ENCODE data around the gene UBAP2L.
A peak's percentile ranks its signal among the peaks of the same experiment; 100 is the strongest.
"Not testable (repeated sequence)": the region's sequence is repeated elsewhere in the genome, so short reads cannot be mapped to it uniquely, and the experiment has no call there.

Gene UBAP2L

DNA sequence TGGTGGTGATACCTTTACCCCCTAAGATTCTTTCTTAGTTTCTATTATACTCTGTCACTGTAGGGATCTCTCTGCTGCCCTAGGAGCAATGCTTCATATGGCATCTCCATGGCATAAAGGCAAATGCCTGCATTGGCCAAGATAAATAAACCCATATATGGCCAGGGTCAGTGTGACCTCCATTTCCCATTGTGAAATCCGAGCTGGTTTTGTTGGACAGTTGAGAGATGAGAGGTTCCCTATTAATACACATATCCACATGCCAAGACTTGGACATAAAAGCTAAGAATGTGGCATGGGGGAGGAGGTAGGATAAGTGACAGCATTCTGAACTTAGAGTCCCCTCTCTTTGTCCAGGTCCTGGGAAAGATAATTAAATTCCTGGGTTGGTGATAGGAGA is 30.2 kb upstream of the UBAP2L start:
- DNase-seq (ENCODE audit: low spot score), result no peak
- TF ChIP-seq CTCF (IDR thresholded peaks at IDR 0.05; ENCODE audit: extremely low read depth, missing control alignments), result no peak

GRCh38 chr1:154191990-154192461 is 28.7 kb upstream of the UBAP2L start, which contains the start of gene TPM3:
Gene TPM3 (minus strand): TSS chr1:154192100. CDS start chr1:154192018, 82 bp downstream.
- DNase-seq (ENCODE audit: low spot score), result no peak

DNA sequence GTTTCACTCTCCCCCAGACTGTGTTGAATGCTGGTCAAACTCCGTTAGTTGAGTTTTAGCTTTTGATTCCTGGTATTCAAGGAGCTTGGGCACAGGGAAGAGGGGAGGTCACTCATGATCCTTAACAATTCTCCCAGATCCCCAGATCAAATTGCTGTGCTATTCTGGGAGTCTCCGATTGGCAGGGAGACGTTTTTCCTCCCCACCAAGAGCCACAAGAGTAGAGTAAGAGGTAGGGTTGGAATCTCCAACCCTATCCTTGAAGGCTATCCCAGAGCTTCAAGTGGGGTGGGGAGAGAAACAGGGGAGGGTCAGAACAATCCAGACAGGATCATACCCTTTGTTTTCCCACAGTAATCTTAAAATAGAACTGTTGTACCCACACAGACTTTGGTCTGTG is 28.3 kb upstream of the UBAP2L start:
- no peak for DNase-seq (ENCODE audit: low spot score)
- no peak for TF ChIP-seq CTCF (IDR thresholded peaks at IDR 0.05; ENCODE audit: extremely low read depth, missing control alignments)

More at GRCh38 chr1:154191990-154192461, 28.7 kb upstream of the UBAP2L start, which contains the start of gene TPM3:
- no peak for TF ChIP-seq CTCF (IDR thresholded peaks at IDR 0.05; ENCODE audit: extremely low read depth, missing control alignments)

DNA sequence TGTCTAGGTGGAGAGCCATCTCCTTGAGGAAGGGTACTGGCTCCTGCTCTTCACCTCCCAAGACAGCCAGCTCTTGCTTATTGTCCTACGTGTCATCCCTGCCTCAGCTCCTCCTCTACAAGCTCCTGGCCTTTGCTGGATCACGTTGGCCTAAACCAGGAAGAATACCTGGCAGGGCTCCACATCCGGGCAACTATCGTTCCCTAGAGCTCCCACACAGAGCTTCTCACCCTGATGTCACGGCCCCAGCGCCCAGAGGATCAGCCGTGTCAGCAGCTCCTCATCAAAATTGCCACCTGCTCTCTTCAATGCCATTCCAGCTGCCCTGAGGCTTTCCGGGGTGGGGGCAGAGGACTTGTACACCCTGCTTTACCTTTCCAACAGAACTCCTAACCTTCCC is 26.9 kb upstream of the UBAP2L start:
- no peak for TF ChIP-seq CTCF (IDR thresholded peaks at IDR 0.05; ENCODE audit: extremely low read depth, missing control alignments)
- DNase-seq (ENCODE audit: low spot score), result no peak

GRCh38 chr1:154198756-154199562 is 21.8 kb upstream of the UBAP2L start:
- DNase-seq (ENCODE audit: low spot score), result peak; percentile 52
- TF ChIP-seq CTCF (IDR thresholded peaks at IDR 0.05; ENCODE audit: extremely low read depth, missing control alignments), result peak; percentile 30

DNA sequence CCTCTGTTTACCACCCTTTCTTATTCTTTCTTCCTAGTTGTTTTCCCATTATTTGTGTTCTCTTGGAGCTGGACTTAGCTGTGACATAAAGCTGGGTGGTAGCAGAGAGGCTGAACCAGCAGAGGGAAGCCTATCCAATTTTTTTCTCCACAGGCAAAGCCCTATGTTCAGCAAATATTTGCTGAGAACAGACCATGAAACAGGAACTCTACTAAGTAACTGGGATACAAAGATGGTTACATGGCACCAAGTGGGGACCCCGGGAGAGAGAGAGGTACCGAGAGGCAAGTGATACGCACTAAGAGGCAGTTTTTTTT is 21.2 kb upstream of the UBAP2L start:
- no peak for DNase-seq (ENCODE audit: low spot score)
- no peak for TF ChIP-seq CTCF (IDR thresholded peaks at IDR 0.05; ENCODE audit: extremely low read depth, missing control alignments)

DNA sequence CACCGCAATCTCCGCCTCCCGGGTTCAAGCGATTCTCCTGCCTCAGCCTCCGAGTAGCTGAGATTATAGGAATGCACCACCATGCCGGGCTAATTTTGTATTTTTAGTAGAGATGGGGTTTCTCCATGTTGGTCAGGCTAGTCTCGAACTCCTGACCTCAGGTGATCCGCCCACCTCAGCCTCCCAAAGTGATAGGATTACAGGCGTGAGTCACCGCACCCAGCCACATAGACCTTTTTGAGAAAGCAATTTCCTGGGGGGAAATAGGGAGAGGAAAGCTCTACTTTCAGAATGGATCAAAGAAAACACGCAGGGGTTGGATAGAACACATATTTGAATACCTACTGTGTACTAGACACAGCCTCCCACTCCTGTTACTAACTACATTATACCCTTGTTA is 15.0 kb upstream of the UBAP2L start:
- DNase-seq (ENCODE audit: low spot score), result not testable (repeated sequence)

- no peak for TF ChIP-seq CTCF (IDR thresholded peaks at IDR 0.05; ENCODE audit: extremely low read depth, missing control alignments)
- DNase-seq (ENCODE audit: low spot score), result no peak
Measured at GRCh38 chr1:154206196-154206595, 14.6 kb upstream of the UBAP2L start, which contains the start of gene CFAP141. Gene CFAP141 (minus strand): TSS chr1:154206333. CDS start chr1:154206307, 26 bp downstream.
